ENCODE results near the gene KIRREL3.

Gene KIRREL3

GRCh38 chr11:126700768-126701519 lies 299.6 kb downstream of the KIRREL3 start:
- H3K79me2 ChIP-seq (ENCODE audit: insufficient read depth, low read depth): no peaks in the 10 kb centered on the region
- H4K20me1 ChIP-seq (ENCODE audit: insufficient read depth): no peaks in the 10 kb centered on the region
- peak overlapping the region; percentile 99 for H3K27ac ChIP-seq
- no peaks in the 10 kb centered on the region for H3K27me3 ChIP-seq (ENCODE audit: insufficient read depth, low read depth)
- no peaks in the 10 kb centered on the region for H3K36me3 ChIP-seq (ENCODE audit: insufficient read depth)
- H3K9ac ChIP-seq: peak overlapping the region; percentile 64
- no peak overlapping the region for H3K4me3 ChIP-seq (IDR thresholded peaks at IDR 0.05; ENCODE audit: insufficient read depth, low read depth, low read length)
- H3K4me1 ChIP-seq (ENCODE audit: low read depth, poor library complexity, severe bottlenecking): peaks cover 71% of the 10 kb centered on the region
- H3K4me2 ChIP-seq: peak overlapping the region; percentile 99
- TF ChIP-seq CTCF (conservative IDR thresholded peaks at IDR 0.05; ENCODE audit: low read depth, low read length): no peak
- peak overlapping the region; percentile 23 for H2AFZ ChIP-seq (ENCODE audit: low read depth)

GRCh38 chr11:126698576-126698975 lies 302.0 kb downstream of the KIRREL3 start:
- Histone ChIP-seq H2AFZ (ENCODE audit: low read depth) (no peak overlapping the region; the same call in 1 of the 2 replicates), H3K9ac (no peak overlapping the region), H3K4me1 (ENCODE audit: low read depth, poor library complexity, severe bottlenecking) (peaks cover 54% of the 10 kb centered on the region), H3K27ac (peak overlapping the region; percentile 99), H4K20me1 (ENCODE audit: insufficient read depth) (no peaks in the 10 kb centered on the region), H3K4me2 (no peak overlapping the region), H3K36me3 (ENCODE audit: insufficient read depth) (no peaks in the 10 kb centered on the region), H3K27me3 (ENCODE audit: insufficient read depth, low read depth) (no peaks in the 10 kb centered on the region), H3K4me3 (IDR thresholded peaks at IDR 0.05; ENCODE audit: insufficient read depth, low read depth, low read length) (no peak overlapping the region), H3K79me2 (ENCODE audit: insufficient read depth, low read depth) (no peaks in the 10 kb centered on the region)
- TF ChIP-seq CTCF (conservative IDR thresholded peaks at IDR 0.05; ENCODE audit: low read depth, low read length): no peak

GRCh38 chr11:126697936-126698335 lies 302.6 kb downstream of the KIRREL3 start:
- Histone ChIP-seq H3K27me3 (ENCODE audit: insufficient read depth, low read depth) (no peaks in the 10 kb centered on the region), H4K20me1 (ENCODE audit: insufficient read depth) (no peaks in the 10 kb centered on the region), H3K79me2 (ENCODE audit: insufficient read depth, low read depth) (no peaks in the 10 kb centered on the region), H2AFZ (ENCODE audit: low read depth) (no peak overlapping the region), H3K27ac (no peak overlapping the region), H3K9ac (no peak overlapping the region), H3K36me3 (ENCODE audit: insufficient read depth) (no peaks in the 10 kb centered on the region), H3K4me1 (ENCODE audit: low read depth, poor library complexity, severe bottlenecking) (peaks cover 48% of the 10 kb centered on the region), H3K4me2 (no peak overlapping the region), H3K4me3 (IDR thresholded peaks at IDR 0.05; ENCODE audit: insufficient read depth, low read depth, low read length) (no peak overlapping the region)
- no peak for TF ChIP-seq CTCF (conservative IDR thresholded peaks at IDR 0.05; ENCODE audit: low read depth, low read length)

DNA sequence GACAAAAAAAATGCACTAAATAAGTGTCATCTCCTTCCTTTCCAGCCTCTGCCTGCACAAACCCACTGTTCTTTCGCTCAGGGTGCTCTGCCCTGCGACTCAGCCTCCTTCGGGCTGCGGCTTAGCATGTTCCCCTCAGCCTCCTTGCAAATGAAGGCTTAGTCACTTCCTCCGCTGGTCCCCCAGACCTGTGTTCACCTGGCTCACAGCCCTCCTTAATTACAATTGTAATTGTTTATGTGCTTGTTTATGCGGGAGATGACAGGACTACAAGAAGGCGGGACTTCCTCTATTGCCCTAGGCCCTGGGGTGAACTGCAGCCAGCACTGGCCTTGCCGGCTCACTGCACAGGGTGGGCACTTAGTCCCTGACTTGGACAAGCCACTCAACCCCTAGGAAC lies 303.6 kb downstream of the KIRREL3 start:
- Histone ChIP-seq H3K4me1 (ENCODE audit: low read depth, poor library complexity, severe bottlenecking) (peaks cover 38% of the 10 kb centered on the region), H4K20me1 (ENCODE audit: insufficient read depth) (no peaks in the 10 kb centered on the region), H3K36me3 (ENCODE audit: insufficient read depth) (no peaks in the 10 kb centered on the region), H2AFZ (ENCODE audit: low read depth) (no peak overlapping the region), H3K79me2 (ENCODE audit: insufficient read depth, low read depth) (no peaks in the 10 kb centered on the region), H3K27ac (no peak overlapping the region), H3K9ac (no peak overlapping the region), H3K27me3 (ENCODE audit: insufficient read depth, low read depth) (no peaks in the 10 kb centered on the region), H3K4me2 (no peak overlapping the region), H3K4me3 (IDR thresholded peaks at IDR 0.05; ENCODE audit: insufficient read depth, low read depth, low read length) (no peak overlapping the region)
- TF ChIP-seq CTCF (conservative IDR thresholded peaks at IDR 0.05; ENCODE audit: low read depth, low read length): no peak
